Measurements from ENCODE around the gene MTFR1L. TPM values are rescaled to one million over a fixed set of nuclear protein-coding genes. Genes with fewer than 3 reads are reported as not detected.

MTFR1L gene
- total RNA-seq, 1 donor from 2014 or later = 76.8 TPM

- Mint-ChIP-seq H3K27ac (ENCODE audit: unreplicated experiment) (peak within 1 kb of the TSS; percentile 77), H3K4me3 (ENCODE audit: unreplicated experiment) (peak within 1 kb of the TSS; percentile 87), H3K9me3 (ENCODE audit: unreplicated experiment) (no peaks in the 10 kb centered on the region), H3K4me1 (ENCODE audit: unreplicated experiment) (peaks cover 19% of the 10 kb centered on the region), H3K36me3 (ENCODE audit: unreplicated experiment) (no peaks in the 10 kb centered on the region), H3K27me3 (ENCODE audit: unreplicated experiment) (no peaks in the 10 kb centered on the region)
- DNase-seq (ENCODE audit: extremely low spot score, unreplicated experiment) = no peak
- peak; percentile 22 for TF ChIP-seq CTCF (IDR thresholded peaks at IDR 0.05)
Observed at GRCh38 chr1:25875154-25875855, 55.6 kb downstream of the MTFR1L start, which contains the start of gene PAQR7. Gene PAQR7, minus strand, starts transcription at chr1:25875708. Its CDS starts 11,869 bp downstream, at chr1:25863839.

- Mint-ChIP-seq H3K27ac (ENCODE audit: unreplicated experiment) (peak overlapping the region; percentile 64), H3K4me3 (ENCODE audit: unreplicated experiment) (peak overlapping the region; percentile 70), H3K9me3 (ENCODE audit: unreplicated experiment) (no peaks in the 10 kb centered on the region), H3K27me3 (ENCODE audit: unreplicated experiment) (no peaks in the 10 kb centered on the region), H3K4me1 (ENCODE audit: unreplicated experiment) (peaks cover 19% of the 10 kb centered on the region), H3K36me3 (ENCODE audit: unreplicated experiment) (no peaks in the 10 kb centered on the region)
- no peak for TF ChIP-seq CTCF (IDR thresholded peaks at IDR 0.05)
- no peak for DNase-seq (ENCODE audit: extremely low spot score, unreplicated experiment)
Observed at GRCh38 chr1:25875856-25876692, 56.3 kb downstream of the MTFR1L start.

- peak overlapping the region; percentile 64 for H3K27ac Mint-ChIP-seq (ENCODE audit: unreplicated experiment)
Observed at GRCh38 chr1:25876693-25877077, 56.9 kb downstream of the MTFR1L start.

GRCh38 chr1:25877155-25877554, 57.4 kb downstream of the MTFR1L start:
- no peak for DNase-seq (ENCODE audit: extremely low spot score, unreplicated experiment)
- Mint-ChIP-seq H3K27me3 (ENCODE audit: unreplicated experiment) (no peaks in the 10 kb centered on the region), H3K4me1 (ENCODE audit: unreplicated experiment) (peaks cover 18% of the 10 kb centered on the region), H3K27ac (ENCODE audit: unreplicated experiment) (no peak overlapping the region), H3K9me3 (ENCODE audit: unreplicated experiment) (no peaks in the 10 kb centered on the region), H3K4me3 (ENCODE audit: unreplicated experiment) (no peak overlapping the region), H3K36me3 (ENCODE audit: unreplicated experiment) (no peaks in the 10 kb centered on the region)
- TF ChIP-seq CTCF (IDR thresholded peaks at IDR 0.05) = no peak

More at GRCh38 chr1:25876693-25877077, 56.9 kb downstream of the MTFR1L start:
- TF ChIP-seq CTCF (IDR thresholded peaks at IDR 0.05) = no peak
- Mint-ChIP-seq H3K4me3 (ENCODE audit: unreplicated experiment) (no peak overlapping the region), H3K27me3 (ENCODE audit: unreplicated experiment) (no peaks in the 10 kb centered on the region), H3K9me3 (ENCODE audit: unreplicated experiment) (no peaks in the 10 kb centered on the region), H3K36me3 (ENCODE audit: unreplicated experiment) (no peaks in the 10 kb centered on the region), H3K4me1 (ENCODE audit: unreplicated experiment) (peaks cover 18% of the 10 kb centered on the region)
- DNase-seq (ENCODE audit: extremely low spot score, unreplicated experiment) = no peak

GRCh38 chr1:25878690-25879089, 58.9 kb downstream of the MTFR1L start:
- H3K27ac Mint-ChIP-seq (ENCODE audit: unreplicated experiment) = no peak overlapping the region
- peaks cover 14% of the 10 kb centered on the region for H3K4me1 Mint-ChIP-seq (ENCODE audit: unreplicated experiment)
- DNase-seq (ENCODE audit: extremely low spot score, unreplicated experiment) = no peak
- no peak for TF ChIP-seq CTCF (IDR thresholded peaks at IDR 0.05)
- no peaks in the 10 kb centered on the region for H3K36me3 Mint-ChIP-seq (ENCODE audit: unreplicated experiment)
- H3K4me3 Mint-ChIP-seq (ENCODE audit: unreplicated experiment) = no peak overlapping the region
- H3K9me3 Mint-ChIP-seq (ENCODE audit: unreplicated experiment) = no peaks in the 10 kb centered on the region
- no peaks in the 10 kb centered on the region for H3K27me3 Mint-ChIP-seq (ENCODE audit: unreplicated experiment)

Data from osteocyte (in vitro differentiated cells).